GM18861 (cell line): ENCODE measurements around the gene DSC3.

Experiments
- ATAC-seq: cut with Tn5 transposase; IDR thresholded peaks from one replicate; pipeline ENCODE4 v1.9.1; 2021; ENCODE audit not compliant: unreplicated experiment

Gene DSC3

DNA sequence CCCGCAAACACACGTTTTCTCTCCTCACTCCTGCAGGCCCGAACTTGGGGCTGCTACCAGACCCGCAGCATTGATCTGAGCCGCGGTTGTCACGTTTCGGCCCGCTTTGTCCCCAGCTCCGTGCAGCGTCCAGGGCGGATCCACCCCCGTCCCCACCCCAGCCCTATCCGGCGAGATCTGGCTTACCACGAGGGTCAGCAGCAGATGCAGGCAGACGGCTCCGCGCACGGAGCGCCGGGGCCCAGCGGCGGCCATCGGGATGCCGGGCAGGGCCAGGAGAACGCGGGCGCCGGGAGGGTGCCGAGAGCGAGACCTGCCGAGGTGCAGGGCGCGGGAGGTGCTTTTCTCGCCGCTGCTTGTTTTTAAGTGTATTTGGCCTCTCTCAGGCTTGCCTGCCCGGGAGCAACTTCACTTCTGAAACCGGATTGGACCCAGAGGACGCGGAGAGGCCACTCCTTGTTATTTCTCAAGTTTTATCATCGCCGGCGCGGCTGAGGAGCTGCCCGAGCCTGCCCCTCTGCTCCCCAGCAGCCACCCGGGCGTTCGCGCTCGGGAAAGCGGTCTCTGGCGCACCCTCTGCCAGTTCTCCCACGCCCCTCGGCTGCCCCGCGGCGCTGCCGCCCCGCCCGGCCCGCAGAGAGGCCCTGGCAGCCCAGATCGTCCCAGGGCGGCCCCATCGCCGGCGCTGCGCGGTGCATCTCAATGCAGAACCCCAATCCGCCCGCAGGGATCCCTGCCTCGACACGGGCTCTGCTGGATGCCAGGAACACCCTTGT is at the start of gene DSC3:
Gene DSC3 (minus strand): TSS at position 337 of the 776 bp plus-strand sequence. CDS start 82 bp downstream, at position 255.
- no peak for ATAC-seq

DNA sequence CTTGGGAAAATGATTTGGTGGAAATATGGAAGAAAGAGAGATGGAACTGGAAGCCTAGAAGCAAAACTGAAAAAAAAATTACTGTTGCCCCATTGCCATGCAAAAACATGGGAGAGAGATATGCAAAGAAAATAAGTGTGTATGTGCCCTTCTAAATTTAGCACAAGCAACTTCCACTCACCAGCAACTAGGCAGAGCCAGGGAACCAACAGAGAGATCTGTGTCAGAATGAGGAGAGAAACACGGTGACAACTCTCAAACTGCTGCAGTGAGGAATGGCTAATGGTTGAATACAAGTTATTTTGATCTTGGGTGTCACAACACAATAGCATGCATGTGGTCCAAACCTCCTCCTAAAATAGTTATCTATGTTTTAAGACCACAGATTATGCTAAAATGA is 48.8 kb upstream of the DSC3 start:
- ATAC-seq: no peak

DNA sequence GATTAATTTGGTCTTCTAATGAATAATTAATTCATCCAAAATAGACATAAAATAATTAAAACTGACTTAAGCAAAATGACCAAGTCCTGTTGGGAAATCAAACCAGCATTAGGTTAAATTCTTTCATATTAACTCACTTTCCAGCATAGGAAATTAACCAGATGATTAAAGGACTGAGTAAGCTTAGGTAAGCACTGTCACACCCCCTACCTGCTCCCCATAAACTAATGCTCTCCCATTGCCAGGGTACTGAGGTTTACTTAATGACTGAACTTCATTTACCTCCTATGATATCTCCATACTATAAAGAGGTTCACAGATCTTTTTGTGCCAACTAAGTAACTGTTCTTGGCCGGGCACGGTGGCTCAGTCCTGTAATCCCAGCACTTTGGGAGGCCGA is 46.0 kb upstream of the DSC3 start:
- no peak for ATAC-seq

DNA sequence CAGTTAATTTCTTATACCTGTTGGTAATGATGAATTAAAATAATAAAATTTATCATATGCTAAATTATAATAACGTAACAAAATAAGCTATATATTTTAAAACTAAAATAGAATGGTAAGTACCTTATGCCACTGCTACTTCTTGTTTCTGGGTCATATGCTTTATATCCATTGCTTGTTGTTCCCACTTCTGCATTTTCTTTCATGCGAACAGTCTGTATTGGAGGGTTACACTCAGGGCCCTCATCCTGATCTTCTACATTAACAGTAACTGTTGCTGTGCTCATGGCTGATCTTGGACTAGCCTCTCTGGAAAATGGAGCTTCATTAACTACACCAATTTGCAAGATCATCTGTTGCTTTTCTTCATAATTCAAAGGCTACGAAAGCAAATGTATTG is 37.4 kb upstream of the DSC3 start:
- no peak for ATAC-seq

DNA sequence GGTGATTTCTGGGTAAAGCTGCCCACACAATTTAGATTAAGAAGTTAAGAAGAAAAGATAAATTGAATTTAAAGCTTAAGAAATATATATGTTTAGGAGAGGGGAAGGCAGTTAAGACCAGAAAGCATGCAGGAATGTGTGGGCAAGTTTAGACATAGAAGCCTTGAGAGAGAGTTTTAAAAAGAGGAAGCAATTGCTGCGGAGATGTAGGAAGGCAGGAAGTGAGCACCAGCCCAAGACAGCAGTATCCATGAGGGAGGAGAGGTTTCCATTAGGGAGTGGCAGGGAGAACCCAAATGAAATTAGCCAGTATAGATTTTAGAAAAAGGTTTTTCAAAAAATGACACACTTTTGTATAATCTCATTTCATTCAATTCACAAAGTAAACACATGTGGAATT is 35.3 kb upstream of the DSC3 start:
- no peak for ATAC-seq

DNA sequence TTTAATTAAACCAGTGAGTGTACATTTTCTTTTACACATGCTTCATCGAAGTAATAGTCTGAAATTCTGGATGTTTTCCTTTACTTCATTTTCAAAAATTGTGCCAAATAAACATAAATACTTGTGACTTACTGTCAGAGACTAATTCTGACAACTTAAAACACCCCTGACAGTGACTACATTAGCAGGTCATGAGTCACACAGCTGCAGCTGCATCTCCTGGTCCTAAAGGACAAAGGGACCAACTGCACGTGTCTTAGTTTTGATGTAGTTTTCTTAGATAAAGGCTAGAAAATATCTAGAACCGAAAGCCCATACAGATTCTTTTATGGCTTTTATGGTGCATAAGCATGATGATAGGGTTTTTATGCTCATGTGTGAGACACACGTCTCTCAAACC is 29.6 kb upstream of the DSC3 start:
- no peak for ATAC-seq

DNA sequence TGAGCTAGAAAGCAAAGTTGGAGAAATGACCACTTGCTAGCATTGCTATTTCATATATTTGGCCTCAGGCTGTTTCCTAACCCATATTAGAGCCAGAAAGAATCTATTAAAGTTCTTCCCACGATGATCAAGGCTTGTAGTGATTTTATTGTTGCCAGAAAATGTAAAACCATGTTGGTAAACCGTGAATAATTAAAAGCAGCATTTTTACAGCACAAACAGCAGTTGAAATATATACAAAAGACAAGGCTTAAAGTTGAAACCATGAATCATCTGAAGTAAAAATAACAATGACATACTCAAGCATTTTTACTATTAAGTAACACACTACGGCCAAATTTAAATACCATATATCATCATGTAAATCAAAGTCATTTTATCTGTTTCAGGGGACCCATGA is 27.7 kb upstream of the DSC3 start:
- no peak for ATAC-seq

DNA sequence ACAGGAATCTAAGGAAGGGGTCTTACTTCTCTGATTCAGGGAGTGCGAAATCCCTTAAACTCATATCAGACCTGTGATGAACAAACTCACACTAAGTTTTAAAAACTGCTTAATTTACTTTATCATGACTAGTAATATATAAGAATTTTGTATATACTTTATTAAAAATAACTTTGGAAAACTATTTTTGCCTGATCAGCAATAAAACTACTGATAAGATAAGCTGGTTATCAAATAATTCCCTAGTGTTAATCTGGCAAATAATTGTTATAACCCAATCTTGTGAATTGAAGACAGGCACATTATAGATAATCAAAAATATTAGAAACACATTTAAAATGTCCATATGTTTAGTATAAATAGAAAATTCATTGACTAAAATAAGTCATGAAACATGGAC is 23.7 kb upstream of the DSC3 start:
- ATAC-seq: no peak

DNA sequence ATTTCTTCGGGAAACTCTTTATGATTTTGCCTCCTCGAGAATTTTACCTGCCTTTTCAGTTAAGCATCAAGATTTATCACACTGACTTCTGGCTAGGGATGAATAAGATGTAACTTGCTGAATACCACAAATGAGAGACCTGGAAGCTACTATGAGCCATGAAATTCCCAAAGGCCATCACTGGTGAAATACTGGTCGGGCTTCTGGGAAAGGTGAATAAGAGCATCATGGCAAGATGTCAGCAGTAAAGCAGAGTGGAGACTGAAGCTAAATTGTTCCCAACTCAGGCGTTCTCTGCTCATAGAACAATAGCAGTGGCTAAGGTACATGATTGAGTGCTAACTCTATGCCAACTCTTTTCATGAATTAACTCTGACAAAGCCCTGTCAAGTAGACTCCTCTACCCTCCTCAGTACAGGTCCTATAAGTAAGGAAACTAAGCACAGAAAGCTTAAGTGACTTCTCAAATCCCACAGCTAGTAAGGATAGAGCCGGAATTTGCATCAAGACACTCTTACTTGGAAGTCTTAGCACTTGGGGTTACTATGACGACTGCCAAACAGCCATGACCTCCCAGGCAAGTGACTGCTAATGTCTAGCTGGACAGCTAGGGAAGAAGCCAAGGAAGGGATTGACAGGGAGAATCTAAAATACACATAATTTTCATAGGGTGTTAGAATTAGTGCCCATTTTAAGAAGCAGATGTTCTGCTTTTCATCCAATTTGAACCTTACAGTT is 22.7 kb upstream of the DSC3 start:
- no peak for ATAC-seq

DNA sequence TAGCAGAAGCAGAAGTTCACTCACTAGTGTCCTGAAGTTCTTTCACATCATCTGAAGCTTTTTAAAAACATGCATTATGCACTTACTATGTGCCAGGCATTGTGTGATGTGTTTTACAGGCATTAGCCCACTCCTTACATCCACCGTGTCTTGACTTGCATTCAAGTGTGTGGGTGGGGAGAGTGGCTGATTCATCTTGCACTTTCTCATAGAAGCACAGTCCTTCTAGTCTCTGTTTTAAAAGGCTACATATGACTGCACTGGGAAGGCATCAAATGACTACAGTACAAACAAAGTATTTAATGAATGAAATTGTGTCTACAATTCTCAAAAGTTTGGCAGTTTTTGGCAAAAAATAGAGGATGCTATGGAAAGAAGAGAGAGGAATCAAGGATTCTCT is 21.6 kb upstream of the DSC3 start:
- ATAC-seq: peak; percentile 48

DNA sequence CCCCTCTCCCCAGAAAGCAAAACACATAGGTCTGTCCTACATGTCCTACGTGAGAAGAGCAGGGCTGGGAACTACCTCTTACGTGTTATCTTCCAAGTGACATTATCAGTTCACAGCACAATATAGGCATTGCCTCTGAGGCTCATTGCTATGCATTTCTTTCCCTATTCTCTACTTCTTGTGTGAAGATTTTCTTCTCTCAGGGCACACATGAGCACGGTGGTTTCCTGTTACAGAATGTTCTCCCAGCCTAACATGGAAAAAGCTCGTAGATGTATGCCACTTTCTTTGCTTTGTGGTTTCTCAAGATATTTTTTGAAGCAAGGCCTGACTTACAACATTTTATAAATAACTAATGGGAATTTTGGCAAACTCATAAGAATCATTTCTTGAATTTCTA is 19.4 kb upstream of the DSC3 start:
- no peak for ATAC-seq

DNA sequence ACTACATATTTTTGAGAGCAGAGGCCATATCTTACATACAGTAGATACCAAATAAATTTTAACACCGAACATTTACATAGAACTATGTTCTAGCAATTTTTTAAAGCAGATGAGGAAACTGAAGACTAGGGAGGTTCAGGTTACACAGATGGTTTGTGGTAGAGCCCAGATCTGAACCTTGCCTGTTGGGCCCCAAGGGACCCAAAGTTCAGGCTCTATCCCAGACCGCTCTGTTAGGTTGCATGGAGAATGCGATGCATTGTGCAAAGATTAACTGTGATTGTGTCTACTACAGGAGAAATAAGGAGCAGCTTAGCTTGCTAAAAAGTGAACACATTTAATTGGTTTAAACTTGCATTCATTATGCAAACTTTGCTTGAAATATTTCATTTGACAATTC is 16.4 kb upstream of the DSC3 start:
- ATAC-seq: no peak

DNA sequence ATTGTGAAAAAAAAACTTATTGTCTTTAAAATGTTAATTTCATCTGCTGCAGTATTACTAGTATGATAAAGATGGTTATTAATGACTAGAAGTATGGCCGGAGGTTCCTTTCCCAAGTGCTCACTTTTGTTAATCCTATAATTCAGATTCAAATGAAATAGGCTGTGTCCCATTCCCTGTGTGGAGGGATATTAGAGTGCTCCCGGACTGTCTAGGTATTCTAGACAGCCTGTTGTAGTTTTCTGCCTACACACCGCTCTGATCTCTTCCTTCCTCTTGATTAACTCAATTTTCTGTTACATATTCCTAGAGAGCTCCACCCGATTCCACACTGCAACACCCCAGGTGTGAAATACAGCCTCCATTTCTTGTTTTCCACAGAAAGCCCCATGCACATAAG is 15.4 kb upstream of the DSC3 start:
- no peak for ATAC-seq

DNA sequence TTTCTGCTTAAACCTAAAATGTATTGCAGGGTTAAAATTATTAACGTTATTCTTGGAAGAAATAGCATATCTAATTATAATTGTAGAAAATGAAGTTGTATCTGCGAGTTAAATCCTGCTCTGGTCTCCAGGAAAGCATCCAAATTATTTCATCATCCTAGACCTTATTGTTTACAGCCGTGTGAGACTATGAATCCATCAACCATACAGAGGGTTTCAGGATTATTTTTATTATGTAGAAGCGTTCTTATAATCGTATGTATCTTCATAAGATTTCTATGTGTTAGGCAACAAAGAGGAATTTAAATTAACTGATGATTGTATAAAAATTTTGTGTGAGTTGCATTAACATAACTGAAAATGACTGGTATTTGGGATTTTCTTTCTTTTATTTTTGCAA is 14.5 kb upstream of the DSC3 start:
- ATAC-seq: no peak

DNA sequence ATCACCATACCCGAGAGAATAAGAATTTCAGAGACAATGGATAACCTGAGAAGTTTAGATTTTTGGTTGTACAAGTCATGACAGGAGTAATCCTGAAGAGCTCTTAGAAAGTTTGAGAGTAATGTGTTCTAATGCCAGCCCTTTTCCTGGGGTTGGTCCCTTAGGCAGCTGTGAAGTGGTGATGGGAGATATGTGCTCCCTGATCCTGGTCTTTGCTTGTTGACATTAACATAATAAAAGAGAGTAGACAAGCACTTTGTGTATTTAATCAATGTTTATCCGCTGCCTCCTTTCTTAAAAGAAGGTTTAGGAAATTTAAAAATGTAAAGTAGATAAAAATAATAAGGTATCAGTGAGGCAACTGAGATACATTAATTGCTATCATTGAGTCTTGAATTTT is 13.8 kb upstream of the DSC3 start:
- no peak for ATAC-seq

DNA sequence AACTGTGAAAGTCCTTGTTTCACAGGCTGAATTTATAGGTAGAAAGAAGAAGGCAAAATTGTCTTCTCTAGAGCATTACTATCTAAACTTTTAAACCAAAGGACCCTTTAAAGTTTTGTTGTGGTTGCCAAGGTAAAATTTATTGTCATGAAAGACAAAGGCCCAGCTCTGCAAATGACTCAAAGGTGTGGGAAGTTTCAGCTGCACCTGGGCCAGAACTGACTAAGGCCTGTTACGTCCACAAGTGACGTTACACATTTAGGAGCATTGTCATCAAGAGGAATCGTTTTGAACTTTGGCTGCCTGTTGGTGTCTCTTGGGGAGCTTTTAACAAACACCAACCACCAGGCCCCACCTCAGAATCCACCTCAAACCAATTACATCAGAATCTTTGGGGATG is 8.1 kb upstream of the DSC3 start:
- ATAC-seq: no peak

DNA sequence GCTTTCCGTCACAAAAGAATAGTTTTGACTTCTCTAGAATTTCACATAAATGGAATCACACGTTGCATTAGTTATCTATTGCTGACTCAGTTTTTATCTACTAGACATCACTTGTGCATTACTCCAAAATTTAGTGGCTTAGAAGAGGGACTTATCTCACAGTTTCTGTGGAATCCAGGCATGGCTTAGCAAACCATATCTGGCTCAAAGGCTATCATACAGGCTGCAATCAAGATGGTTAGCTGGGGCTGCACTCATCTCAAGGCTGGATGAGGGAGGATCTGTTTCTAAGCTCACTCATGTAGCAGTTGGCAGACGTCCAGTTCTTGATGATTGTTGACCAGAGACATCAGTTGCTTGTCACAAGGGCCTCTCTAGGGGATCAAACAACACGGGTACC is 6.6 kb upstream of the DSC3 start:
- no peak for ATAC-seq

DNA sequence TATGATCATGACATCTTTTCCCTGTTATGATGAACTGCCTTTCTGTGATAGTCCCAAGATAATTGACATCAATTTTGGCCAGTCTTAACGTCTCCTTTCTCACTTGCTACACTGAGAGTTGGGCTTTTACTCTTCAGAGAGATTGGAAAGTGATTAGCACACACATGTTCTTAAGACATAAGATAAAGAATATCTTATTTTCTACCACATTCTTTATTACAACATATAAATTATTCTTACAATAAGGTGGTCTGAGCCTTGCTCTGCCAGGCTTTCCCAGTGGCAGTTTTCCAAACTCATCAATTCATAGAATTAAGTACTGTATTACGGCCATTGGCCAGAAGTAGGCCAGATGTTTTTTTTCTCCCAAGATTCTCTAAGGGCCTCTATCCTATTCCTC is 5.7 kb upstream of the DSC3 start:
- ATAC-seq: no peak

DNA sequence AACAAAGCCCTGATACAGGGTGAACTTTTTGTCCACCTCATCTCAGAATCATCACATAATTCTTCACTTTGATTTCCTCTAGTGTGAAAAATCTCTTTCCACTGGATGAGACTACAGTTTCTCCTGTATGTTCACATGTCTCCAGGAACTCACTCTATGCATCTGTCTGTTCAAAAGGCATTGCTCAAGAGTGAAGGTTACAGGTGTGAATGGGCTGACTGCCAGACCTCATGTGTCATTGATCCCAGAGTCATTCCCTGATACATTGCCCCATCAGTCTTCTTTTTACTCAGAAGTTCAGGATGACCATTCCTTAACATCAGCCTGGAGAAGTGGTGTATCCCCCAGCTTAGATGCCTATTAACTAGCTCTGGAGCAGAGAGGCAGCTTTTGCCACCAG is 4.4 kb upstream of the DSC3 start:
- no peak for ATAC-seq

DNA sequence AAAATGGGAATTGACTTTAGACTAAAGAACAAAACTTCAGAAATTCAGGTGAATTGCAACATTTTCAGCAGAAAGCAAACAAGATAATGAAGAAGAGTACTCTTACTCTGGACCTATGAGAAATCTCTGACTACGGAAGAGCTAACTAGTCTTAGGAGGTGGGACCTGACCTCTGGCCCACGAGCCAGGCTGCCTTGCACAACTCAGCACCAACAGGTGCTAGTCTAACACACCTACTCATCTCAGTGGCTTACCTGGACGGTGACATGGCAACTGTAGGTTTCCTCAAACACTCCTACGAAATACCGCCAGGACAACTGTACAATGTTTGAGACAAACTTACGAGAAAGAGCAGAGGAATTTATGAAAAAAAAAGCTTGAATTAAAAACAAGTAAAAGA is 3.1 kb upstream of the DSC3 start:
- ATAC-seq: no peak

DNA sequence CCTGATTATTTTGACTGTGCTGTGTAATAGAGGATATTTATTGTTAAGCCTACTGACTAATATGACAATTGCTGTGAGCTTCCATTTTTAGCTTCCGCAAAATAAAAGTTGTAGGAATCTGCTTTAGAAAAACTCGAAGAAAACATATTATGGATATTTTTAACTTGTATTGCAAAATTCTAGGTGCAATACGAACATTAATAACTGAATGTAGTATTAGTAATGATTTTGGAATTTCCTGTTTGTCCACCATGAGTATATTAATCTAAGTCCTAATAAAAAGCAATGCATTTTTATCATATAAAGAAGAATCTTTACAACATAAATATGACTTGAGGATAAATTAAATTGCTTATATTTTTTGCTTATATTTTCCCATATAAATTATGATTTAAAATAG is 2.4 kb upstream of the DSC3 start:
- ATAC-seq: no peak

DNA sequence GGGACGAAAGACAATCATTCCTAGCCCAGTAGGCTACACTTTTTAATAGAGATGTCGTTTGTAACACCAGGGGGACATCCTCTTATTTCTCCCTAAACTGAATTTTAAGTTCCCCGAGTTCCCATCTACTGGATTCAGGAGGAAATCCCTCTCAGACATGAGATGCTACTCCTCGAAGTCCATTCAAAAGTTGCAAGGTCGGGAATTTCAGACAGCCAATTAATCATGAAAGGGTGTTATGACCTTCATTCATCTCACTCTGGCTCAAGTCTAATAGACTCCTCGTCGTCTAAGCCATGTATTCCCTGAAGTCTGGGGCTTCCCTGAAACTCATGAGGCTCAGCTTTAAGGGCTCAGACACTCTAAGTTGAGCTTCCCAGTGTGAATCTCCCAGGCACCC is 1.2 kb upstream of the DSC3 start:
- ATAC-seq: no peak

DNA sequence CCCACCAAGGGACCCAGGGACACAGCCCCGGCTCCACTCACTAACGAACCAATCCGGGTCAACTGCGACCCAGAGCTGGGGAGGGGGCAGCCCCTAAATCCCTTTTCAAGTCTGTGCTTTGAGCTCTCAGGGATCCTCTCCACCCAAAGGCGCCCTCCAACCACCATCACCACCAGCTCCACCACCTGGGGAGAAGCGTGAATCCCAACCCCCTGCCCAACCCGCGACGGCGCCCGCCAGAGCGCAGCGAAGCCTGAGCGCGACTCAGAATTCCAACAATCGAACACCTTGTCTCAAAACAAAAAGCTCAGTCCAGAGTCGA is 497 bp downstream of the DSC3 start:
- no peak for ATAC-seq
